Prostate gland (tissue), 2 donors: ENCODE results near the gene DLG3.

ENCODE experiments used
- POLR2A ChIP-seq: fragments of 450-650 bp; IDR thresholded peaks from one replicate; pipeline ENCODE4 v1.6.1; 2016; ENCODE audit warnings: antibody characterized with exemption, mild to moderate bottlenecking
- POLR2AphosphoS5 ChIP-seq: sonication (generic); formaldehyde crosslinking; IDR thresholded peaks from one replicate; pipeline ENCODE4 v1.6.1; 2017; ENCODE audit warnings: antibody characterized with exemption
- TF ChIP-seq, protein P1 (sequence below), 4 experiments: fragments of 200-600 bp in 2 of 4; fragments of 450-650 bp in 2 of 4; sonication (generic) in 2 of 4; IDR thresholded peaks; 1 replicate in 3 of 4; 2 replicates in 1 of 4; pipeline ENCODE4 v1.5.1; 2016 to 2019; ENCODE audit warnings: antibody characterized with exemption in 4 of 4, mild to moderate bottlenecking in 2 of 4, moderate library complexity in 2 of 4

DNA sequence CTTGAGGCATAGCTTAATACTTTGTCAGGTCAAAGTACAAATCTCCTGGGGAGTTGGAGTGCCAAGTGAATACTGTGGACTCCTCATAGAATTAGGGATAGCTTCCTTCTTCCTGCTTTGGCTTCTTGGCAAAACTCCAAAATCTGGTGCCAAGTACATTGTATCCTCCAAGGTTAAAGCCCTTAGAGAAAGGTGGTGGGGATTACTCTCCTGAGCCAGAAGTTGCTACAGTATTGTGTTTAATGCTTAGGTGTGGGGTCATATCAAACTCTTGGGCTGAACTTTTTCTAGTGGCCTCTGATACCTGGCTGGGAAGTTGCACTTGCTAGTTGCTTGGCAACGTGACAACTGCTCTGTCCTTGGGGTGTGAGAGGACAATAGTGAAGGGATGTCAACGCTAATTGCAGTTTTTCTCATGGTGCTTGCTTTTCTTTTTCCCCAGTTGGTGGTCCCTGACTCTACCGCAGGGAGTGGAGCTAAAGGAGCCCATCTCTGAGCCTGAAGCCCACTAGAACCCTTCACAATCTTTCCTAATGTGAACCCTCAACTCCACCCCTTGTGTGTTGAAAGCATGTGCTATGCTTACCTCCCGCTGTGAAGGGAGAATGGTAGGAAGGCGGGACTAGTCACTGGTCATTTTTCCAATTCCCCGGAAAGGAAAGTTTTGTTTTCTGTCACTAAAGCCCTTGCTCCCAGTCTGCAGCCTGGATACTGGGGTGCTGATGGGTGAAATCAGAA lies 35.5 kb downstream of the DLG3 start:
- TF ChIP-seq POLR2A (no peak), POLR2AphosphoS5 (no peak)
- TF ChIP-seq, protein P1, sequence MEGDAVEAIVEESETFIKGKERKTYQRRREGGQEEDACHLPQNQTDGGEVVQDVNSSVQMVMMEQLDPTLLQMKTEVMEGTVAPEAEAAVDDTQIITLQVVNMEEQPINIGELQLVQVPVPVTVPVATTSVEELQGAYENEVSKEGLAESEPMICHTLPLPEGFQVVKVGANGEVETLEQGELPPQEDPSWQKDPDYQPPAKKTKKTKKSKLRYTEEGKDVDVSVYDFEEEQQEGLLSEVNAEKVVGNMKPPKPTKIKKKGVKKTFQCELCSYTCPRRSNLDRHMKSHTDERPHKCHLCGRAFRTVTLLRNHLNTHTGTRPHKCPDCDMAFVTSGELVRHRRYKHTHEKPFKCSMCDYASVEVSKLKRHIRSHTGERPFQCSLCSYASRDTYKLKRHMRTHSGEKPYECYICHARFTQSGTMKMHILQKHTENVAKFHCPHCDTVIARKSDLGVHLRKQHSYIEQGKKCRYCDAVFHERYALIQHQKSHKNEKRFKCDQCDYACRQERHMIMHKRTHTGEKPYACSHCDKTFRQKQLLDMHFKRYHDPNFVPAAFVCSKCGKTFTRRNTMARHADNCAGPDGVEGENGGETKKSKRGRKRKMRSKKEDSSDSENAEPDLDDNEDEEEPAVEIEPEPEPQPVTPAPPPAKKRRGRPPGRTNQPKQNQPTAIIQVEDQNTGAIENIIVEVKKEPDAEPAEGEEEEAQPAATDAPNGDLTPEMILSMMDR (IDR thresholded peaks at IDR 0.05): no peak
